Lung microvascular endothelial cell (primary cell): Measurements from ENCODE around the gene PRMT9. TPM values are rescaled to one million over a fixed set of nuclear protein-coding genes. Genes with fewer than 3 reads are reported as not detected.
A peak's percentile ranks its signal among the peaks of the same experiment; 100 is the strongest.

Experiments
- DNase-seq, 2 donors: peaks; one replicate each; pipeline versions ENCODE4 v3.0.0 to v3.0.0-alpha.2; 2010; ENCODE audit warnings: low read depth in 2 of 2
- total RNA-seq: library from RNA; depleted of rRNA; stranded (reverse); fragments of >200 nt; gene quantifications from 2 replicates; pipeline ENCODE4 v1.2.1, GENCODE V29; 2014

The PRMT9 gene
- 7.1 and 7.4 TPM in 2 replicates for total RNA-seq

DNA sequence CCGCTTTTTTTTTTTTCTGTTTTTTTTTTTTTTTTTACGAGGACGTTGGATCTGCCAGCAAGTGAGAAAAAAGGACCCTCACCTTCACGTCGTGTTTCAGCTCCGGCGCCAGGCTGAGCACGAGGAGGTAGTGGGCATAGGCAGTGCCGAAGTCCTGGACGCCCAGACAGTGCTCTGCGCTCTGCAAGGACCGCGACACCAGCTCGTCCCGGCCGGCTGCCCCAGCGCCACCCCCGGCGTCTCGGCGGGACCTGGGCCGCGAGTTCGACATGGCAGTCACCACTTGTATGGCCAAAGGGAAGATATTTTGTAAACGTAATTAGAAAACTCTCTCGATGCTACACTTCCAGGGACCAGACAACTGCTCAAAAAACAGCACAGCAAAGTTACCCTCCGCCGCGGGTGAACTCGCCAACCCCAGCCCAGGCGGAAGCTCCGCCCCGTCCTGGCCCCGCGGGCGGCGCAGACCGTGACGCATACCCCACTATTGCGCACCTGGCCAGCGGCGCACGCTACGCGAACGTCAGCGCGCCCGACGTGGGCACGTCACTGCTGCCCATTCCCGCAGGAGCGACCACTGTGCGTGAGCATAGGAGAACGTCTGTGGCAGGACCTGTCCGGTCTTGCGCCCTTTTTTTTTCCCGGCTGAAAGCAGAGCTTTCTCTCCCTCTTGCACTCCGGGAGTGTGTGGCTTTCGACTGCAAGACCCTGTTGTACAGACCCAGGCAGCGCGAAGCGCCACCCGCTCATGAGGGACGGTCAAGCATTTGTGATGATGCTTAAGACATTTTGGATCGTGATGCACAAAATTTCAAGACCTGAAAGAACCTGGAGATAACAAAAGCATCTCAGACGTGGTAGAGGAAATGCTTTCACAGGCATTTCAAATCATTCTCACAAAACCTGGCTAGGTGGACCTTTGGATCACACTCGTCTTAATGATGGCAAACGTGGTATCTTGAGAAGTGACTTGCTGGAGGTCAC is at the start of gene PRMT9:
PRMT9 (minus strand) TSS at position 447 of the 984 bp plus-strand sequence; CDS start at position 271, 176 bp downstream.
- DNase-seq = peak; percentile 94 to 95

DNA sequence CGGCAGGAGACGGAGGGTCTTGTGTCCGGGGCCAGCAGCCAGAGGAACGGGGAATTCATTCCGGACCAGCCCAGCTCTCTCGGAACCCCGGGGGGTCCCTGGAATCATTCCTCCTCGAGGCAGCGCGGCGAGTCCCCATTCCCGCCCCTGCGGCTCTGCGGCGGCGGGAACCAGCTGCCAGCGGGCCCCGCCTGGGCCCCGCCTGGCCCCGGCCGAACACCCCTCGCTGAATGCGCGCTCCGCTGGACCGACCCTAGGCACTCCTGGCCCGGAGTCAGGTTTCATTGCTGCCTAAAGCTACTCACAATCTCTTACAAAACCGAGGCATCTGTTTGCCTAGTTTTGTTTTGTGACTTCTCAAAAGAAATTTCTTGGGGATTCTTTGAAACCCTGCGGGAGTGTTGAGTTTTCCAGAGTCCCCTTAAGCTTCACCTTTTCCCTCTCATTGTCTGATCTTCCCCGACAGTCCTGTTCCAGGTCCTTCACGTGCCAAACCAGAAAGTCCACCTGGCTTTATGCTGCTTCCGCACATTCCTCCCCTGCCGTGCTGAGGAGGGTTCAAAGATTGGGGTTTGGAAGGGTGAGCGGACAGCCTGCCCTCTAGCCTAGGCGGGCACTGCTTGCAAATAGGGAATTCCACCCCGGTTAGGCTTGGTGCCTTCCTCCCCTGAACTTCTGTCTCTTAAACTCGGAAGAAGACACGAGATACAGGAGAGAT is 48.7 kb upstream of the PRMT9 start:
- peak; percentile 39 to 45 for DNase-seq

DNA sequence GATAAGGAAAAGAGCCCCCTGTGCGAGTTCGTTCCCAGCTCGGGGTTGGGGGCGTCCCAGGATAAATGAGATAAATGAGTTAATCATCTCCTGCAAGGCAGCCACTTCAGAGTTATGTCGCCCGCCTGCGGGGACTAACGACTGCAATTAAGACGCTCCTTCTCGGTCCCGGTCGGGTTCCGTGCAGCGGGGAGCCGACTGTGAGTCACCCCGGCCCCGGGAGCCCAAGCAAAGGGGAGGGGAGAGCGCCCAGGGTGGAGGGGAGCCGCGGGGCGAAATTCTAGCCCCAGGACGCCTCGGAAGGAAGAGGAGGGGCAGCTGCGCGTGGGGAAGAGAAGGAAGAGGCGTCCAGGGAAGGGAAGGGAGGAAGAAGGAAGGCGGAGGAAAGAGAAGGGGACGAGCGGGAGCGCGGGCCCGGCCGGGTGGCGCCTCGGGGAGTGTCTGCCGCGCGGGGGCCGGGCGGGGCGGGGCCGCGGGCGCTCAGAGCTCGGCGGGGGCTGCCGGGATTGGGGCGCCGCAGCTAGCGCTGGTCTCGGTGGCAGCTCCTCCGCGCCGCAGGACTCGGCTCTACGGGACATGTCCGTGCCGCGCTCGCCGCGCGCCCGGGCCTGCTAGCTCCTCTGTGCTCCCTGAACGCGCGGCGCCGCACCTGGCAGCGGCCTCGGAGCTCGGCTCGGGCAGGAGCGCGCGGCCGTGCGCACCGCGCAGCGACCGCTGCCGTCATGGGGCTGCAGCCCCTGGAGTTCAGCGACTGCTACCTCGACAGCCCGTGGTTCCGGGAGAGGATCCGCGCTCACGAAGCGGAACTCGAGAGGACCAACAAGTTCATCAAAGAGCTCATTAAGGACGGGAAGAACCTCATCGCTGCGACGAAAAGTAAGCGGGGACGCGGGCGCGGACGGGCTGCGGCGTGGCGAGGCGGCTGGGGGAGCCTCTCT is 47.9 kb upstream of the PRMT9 start, which contains the start of gene ARHGAP10:
ARHGAP10 (plus strand) TSS at position 509 of the 938 bp plus-strand sequence; CDS start at position 723, 214 bp downstream.
- DNase-seq = peak; percentile 70 to 77

DNA sequence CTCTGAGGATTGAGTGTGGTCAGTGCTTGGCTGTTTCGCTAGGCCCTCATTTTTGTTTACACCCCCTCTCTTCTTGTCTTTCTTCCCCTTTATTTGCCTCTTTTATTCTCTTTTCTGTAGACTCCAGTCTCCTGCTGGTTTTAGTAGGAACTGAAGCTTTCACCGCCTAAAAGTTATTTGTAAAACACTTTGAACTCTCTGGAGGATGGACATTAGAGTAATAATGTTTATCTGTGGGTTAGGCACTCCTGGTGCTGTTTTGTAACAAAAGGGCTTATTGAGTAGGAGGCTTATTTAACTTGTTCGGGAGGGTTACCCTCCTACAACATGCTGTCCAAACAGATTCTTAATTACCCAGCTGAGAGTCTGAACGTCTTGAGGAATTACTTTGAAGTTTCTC is 46.4 kb upstream of the PRMT9 start:
- no peak for DNase-seq

DNA sequence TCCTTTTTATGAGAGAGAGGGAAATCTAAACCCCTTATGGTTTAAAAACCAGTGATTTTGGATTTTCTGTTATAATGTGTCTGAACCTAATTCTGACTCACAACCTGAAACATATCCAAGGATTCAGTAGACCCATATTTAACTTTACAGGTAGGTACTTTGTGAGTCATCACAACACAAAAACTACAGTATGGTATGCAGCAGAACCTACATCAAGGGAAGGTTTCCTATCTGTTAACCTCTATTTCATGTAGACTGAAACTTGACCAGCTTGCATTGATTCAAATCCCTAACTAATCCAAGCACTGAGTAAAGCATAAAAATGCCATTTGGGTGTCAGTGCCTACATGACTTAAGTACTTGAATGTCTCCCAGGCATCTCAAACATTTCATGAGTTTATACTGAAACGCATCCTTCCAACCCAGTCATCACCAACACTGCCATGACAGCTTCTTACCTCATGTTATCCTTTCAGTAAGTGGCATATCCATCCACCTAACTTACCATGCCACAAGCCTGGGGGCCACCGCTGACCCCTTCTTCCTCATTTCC is 43.6 kb upstream of the PRMT9 start:
- DNase-seq = no peak

DNA sequence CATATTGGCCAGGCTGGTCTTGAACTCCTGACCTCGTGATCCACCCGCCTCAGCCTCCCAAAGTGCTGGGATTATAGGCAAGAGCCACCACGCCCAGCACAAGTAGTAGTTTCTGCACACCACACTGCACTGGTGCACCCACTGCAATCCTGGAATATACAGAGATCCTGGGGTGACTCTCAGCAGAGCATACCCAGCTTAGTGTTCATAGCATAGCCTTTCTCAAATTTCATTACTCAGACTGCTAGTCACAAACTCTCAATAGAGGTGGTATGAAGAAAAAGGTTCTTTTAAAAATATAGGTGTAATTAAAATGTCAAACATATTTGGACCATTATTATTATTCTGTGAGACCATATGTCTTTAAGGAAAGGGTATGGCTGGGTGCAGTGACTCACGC is 41.7 kb upstream of the PRMT9 start:
- DNase-seq = no peak

DNA sequence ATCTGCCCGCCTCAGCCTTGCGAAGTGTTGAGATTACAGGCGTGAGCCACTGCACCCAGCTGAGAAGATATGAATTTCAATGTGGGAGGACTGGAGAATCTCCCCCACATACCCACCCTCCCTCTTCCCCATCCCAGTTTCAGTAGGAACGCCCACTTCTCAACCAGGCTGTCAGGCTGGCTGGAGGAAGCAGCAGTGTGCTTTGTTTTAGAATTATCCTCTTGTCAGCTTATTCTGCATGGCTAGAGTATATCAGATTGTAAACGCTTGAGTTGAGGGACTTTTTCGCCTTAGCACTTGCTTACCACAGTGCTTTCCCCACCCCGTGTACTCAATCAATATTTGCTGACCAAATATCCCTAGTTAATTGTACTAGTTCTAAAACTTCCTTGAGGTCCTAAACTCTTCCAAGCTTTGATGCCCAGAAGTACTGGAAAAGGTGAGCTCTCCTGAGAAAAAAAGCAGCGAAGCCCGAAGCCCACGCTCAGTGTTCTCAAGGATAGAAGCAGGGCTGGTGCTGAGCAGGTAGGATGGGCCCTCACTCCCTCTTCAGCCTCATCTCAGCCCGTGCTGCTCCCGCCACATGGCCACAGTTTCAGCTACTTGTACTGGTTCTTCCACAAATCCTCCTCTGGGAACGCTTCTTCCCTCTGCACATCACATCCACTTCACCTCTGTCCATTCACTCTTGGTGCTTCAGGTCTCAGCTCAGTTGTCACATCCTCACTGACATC is 40.7 kb upstream of the PRMT9 start:
- no peak for DNase-seq

DNA sequence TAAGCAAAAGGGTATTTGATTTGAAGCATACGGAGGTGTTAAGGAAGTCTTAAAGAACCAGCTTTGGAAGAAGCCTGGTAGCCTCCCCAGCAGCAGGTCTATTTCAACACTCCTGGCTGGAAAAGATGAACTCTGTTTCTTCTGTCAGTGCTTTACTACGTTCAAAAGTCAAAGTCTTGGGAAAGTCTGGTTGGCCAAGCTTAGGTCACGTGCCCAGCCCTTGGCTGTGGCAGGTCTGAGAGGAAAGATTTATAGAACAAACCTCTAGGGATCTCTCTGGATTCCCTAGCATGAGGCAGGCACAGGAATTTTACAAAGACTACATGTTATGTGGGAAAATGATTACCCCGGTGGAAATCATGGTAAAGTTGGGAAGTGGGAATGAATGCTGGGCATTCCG is 39.4 kb upstream of the PRMT9 start:
- DNase-seq = no peak

DNA sequence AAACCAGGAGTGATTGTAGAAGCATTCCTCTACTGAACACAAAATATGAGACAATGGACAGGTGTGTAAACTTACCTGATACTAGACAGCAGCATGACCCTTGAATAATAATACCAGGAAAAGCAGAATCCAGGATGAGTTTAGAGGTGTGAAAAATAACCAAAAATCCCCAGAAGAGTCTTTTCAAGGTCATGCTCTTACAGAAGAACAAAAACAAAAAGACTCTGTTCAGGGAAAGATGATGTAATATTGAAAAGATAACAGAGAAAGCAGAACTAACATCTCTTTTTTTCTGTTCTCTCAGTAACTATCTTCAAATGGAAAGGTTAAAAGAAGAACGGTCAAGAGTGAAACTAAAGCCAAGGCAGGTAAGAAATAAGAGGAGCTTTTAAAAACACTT is 33.9 kb upstream of the PRMT9 start:
- no peak for DNase-seq

DNA sequence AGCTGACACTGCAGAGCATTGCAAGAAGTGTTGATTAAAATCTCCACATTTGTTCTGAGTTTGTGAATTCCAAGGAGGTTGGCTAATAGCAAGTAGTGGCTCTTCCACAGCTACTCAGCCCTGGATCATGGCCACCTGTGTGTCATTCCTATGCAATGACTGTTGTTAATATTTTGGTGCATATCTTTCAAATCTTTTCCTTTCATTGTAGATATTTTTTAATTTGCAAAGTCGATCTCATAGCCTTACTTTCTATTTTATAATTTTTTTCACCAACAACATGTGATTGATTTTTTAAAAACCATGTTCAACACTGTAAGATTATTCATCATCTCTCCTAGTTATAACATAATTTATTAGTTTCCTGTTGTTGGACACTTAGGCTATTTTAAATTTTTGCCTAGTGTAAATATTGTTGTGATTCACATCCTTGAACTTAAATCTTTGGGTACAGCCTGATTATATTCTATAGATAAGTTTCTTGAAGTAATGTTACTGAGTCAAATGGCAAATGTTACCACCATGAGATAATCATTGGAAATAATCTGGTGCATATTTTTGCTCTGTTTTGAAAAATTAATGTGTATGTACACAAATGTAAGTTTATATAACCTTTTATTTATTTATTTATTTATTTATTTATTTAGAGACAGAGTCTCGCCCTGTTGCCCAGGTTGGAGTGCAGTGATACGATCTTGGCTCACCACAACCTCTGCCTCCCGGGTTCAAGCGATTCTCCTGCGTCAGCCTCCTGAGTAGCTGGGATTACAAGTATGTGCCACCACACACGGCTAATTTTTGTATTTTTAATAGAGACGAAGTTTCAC is 30.8 kb upstream of the PRMT9 start:
- peak in 1 of 2 donors; percentile 86 for DNase-seq

DNA sequence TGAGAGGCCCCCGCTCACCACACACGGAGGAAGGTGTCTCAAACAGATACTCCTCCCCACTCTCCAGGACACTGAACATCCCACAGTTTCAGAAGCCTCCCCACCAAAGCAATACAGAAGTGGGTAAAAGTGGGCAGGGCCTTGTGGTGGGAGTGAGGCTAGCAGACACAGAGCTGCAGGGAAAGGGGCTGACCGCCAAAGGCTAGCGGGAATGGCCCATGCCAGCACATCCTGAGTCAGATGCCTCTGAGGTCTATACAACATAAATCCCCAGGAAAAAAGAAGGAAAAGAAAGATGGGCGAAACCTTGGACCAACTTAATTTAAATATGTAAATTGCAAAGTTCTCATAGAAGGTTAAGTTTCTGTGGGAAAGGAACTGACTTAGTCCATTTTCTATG is 26.0 kb upstream of the PRMT9 start:
- peak in 1 of 2 donors; percentile 57 for DNase-seq

DNA sequence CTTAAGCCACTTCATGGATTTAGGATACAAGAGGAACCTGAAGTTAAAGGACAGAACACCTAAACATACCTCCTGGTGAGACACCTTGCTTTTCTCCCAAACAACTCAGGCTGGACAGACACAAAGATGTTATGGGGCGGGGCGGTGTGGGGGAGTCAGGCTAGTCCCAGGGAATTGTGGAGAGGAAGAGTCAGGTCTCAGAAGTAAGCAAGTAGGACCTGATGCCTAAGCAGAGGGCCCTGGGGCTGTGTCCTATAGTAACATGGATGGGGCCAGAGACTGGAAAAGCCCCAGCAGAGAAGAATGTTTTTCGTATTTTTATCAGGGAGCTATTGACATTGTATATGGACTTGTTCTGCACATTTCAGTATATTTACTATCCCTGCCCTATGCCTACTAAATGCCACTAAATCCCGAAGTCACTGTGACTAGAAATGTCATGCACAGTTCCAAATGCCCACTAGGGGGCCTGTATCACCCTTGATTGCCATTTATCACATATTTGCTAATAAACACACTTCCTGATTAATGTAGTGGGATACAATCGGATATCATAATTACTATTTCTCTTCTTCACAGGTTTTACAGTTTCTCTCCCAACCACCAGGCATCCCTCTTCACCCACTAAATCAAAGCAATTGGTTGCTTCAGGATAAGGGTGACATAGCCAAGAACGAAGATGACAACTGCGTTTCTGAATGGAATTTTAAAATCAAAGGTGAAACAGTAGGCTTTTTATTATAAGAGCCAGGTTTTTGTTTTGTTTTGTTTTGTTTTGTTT is 24.1 kb upstream of the PRMT9 start:
- DNase-seq = peak; percentile 63 to 74

DNA sequence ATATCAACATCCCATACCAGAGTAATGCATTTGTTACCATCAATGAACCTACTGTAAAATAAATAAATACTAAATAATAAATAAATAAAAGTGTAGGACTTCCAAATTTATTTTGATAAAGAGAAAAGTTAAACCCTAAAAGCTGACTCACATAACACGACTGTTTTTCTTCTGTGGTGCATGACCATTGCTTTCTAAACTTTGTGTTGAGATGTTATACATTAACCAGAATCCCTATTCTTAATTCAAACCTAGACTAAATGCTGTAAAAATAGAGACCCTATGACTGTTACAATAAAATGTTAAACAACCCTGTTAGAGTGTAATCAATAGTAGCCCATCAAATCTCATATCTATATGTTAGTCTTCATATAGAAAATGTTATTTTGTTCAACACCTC is 20.9 kb upstream of the PRMT9 start:
- DNase-seq = no peak

DNA sequence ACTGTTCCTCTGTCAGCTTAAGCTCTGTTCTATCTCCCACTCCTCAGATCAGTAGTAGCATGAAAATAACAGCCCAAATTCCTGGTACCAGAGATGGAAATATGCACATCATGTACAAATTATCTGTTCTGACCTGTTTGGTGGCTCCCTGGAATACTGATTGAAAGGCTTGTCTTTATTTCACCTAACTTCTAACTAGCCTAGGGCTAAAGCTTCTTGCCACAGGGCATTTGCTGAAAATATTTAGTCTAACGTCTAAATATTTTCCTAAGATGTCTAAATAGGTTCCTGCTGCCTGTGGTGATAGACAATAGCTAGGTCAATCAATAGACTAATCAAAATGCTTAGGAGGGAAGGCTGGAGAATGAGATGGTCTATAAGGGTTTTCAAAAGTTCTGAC is 12.9 kb upstream of the PRMT9 start:
- DNase-seq = no peak

DNA sequence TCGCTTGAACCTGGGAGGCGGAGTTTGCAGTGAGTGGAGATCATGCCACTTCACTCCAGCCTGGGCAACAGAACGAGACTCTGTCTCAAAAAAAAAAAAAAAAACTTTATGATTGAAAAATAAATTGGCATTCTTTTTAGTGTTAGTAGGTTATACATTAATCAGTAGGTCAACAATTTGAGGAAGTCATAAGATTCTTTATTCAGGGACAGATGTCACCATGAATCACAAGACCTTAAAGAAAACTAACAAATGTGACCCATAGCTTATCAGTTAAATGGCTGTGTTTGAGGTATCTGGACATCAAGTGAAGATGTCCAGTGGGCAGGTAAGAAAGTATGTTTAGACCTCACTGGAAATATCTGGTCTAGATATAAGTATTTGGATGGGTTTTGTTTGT is 9.3 kb upstream of the PRMT9 start:
- no peak for DNase-seq

DNA sequence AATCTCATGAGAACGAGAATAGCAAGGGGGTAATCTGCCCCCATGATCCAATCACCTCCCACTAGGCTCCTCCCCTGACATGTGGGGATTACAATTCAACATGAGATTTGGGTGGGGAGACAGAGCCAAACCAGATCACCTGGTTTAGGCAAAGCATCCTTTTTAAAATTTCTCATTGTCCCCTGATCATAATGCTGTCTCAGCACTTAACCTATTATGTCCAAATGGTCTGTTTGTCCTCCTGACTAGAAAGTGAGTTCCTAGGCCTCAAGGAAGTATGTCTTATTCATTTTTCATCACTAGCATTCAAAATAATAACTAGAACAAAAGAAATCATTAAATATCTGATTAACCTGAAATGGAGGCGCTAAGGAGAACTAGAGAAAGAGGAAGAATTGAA is 7.9 kb upstream of the PRMT9 start:
- no peak for DNase-seq

DNA sequence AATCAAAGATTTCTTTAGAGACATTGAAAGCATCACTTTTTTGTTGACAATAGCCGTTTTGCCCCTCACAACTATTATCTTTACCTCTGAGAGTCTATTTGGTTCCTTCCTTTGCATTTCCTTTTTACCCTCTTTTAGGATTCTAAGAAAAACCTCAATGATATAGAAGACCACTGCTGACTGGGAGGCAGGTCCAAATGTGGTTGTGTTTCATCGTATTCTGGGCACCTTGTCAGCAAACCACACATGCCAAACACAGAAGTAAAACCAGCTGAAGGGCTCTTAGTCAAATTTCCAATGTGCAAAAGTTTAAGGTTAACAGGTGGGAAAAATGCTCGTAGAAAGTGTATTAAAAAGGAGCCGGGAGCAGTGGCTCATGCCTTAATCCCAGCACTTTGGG is 5.1 kb upstream of the PRMT9 start:
- DNase-seq = no peak

DNA sequence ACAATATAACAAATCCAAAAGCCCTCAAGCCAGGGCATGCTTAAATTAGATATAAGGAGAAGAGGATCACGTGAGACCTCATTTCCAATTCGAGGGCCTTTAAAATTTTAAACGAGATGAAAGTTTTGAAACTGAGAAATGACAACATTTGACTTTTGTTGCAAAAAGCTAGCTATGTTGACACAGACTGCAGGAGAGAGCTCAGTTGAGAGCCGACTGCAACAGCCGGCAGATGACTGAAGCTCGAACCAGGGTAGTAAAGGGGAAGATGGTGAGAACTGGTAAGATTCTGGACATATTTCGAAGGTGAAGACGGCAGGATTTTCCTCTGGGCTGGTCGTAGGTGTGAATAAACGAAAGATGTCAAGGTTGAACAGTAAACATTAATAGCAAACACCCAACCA is 773 bp downstream of the PRMT9 start:
- DNase-seq = peak; percentile 27 to 28

DNA sequence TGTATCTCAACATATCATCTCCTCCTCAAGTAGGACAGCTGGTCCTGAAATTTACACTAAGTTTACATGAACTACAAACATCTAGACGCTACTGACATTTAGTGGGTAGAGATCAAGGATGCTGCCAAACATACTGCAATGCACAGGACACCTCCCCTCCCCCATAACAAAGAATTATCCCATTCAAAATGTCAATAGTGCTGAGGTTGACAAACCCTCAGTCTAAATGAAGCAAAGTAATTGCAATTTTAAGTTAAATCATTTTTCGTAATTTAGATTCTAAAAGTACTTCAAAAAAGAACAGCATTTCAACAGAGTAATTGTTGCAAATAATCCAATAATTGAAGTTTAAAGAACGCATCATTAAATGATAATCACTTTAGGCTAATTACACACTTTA is 1.2 kb downstream of the PRMT9 start:
- no peak for DNase-seq
